HG02610 (cell line): ENCODE data around the gene LRRC8B.
"Not testable (repeated sequence)": the region's sequence is repeated elsewhere in the genome, so short reads cannot be mapped to it uniquely, and the experiment has no call there.

Source experiments
- ATAC-seq: cut with Tn5 transposase; IDR thresholded peaks from one replicate; pipeline ENCODE4 v1.9.1; 2021; ENCODE audit warnings: mild to moderate bottlenecking, moderate library complexity; ENCODE audit not compliant: unreplicated experiment

The LRRC8B gene

DNA sequence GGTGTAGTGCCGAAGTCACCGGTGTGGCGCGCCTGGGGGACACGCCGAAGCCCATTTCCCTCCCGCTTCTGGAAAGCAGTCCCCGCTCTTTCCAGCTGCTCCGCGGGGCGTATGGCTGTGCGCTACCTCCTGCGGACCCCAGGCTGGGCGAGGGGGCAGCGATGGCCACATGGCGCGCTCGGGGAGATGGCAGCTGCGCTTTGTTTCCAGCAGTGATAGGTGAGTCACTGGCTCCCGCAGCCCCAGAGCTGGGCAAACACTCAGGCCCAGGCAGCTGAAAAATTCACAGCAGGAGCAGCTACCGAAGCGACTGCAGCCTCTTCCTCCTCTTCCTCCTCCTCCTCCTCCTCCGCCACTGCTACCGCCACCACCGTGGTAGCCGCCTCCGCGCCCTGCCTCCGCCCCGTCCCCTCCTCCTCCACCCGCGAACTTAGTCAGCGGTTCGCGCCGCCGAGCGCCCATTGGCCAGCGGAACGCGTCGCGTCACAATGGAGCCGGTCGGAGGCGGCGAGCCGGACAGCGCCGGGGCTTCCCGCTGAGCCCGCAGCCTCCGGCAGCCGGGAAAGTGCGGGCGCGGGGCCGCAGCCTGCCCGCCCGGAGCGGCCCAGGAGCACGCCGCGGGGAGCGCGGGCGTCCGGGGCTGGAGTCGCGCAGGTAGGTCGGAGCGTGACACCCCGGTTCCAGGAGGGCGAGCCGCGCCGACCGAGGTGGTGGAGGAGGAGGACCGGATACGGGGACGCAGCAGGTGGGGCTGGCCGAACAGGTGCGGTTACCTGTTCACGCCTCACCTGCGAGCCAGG is at the start of gene LRRC8B:
TSS of gene LRRC8B (plus strand) at position 461 of the 800 bp plus-strand sequence. CDS start 57,822 bp downstream, outside the sequence.
- ATAC-seq, result peak; percentile 94

DNA sequence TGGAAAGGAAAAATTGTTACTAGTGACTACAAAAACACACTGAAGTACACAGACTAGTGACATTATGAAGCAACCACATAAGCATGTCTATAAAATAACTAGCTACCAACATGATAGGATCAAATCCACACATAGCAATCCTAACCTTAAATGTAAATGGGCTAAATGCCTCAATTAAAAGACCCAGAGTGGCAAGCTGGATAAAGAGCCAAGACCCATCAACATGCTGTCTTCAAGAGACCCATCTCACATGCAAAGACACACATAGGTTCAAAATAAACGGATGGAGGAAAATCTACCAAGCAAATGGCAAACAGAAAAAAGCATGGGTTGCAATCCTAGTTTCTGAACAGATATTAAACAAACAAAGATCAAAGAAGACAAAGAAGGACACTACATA is 49.4 kb upstream of the LRRC8B start:
- no peak for ATAC-seq

DNA sequence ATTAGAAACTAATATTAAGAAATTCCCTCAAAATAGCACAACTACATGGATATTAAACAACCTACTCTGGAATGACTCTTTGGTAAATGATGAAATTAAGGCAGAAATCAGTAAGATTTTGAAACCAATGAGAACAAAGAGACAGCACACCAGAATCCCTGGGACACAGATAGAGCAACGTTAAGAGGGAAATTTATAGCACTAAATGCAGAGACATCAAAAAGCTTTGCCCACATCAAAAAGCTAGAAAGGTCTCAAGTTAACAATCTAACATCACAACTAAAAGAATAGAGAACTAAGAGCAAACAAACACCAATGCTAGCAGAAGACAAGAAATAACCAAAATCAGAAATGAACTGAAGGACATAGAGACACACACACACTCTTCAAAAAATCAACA is 48.6 kb upstream of the LRRC8B start:
- no peak for ATAC-seq

DNA sequence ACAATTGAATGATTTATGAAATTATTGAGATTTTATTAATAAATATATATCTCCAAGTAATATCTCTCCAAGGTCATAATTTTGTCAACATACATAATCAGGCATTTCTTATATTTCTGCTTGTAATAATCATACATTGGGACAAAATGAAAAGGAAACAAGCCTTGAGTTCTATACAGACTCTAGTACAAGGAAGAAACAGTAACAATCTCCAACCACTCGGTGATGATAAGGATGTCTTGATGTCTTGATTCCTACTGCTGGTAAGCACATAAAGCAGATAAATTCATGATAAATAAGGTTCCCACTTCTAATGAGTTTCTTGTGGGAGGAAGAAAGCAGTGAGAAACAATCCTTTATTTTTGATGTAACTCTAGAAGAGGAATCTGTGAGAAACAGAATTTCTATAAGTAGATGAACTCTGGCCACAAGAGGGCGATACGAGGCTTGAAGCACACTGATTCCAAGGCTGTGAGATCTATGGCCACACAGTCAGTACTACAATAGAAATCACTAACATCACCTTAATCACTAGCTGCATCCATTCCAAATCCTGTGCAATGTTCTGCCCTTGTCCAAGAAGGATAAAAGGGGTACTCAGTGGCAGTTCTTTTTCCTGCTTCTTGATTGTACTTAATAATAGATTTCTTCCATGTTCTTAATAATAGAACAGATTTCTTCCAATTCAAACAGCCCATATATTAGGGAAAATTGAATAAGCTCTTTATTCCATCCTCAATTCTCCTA is 41.4 kb upstream of the LRRC8B start:
- no peak for ATAC-seq

DNA sequence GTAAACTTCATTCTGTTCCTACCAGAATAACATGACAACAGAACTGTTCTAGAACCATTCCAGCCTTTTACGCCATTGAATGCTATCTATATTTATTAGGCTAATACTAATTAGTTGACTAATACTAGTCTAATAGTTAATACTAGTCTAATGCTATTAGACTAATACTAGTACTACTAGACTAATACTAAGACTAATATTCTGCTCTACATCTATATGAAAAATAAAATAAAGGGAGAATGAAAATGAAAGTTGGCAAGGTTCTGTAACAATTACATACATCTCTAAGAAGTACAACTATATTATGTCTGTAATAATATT is 40.9 kb upstream of the LRRC8B start:
- no peak for ATAC-seq

DNA sequence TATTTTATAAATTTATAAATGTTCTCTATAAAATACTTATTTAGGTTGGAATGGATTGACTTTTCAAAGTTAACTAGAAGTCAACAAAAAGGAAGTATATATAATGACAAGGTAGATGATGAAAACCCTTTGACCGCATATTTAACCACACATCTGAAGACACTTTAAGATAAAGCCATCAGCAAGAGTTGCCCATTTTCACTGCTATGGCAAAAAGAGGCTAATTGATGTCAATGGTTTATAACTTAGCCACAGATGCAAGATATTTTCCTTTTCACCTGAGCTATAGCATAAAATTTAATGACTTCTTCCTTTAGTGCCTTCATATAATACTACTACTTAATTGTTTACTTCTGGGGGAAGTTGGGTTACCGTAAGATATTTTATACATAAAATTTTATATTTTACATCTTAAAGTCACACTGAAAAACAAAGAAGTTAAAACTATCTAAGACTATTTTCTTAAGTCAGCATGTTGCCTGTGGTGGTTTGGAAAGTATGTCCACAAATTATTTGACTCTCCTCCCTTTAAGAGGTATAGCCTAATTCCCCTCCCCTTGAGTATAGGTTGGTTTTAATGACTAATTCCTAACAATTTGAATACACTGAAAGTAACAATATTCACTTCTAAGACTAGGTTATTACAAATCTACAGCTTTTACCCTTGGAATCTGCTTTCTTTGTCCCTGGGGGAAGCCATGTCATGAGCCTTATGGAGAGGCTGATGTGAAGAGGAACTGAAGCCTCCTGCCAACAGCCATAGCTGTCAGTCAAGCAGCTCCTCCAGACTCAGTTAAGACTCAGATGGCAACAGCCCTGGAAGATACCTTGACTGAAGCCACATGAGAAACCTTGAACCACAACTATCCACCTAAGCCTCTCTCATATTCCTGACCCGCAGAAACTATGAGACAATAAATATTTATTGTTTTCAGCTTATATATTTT is 40.3 kb upstream of the LRRC8B start:
- ATAC-seq, result no peak

DNA sequence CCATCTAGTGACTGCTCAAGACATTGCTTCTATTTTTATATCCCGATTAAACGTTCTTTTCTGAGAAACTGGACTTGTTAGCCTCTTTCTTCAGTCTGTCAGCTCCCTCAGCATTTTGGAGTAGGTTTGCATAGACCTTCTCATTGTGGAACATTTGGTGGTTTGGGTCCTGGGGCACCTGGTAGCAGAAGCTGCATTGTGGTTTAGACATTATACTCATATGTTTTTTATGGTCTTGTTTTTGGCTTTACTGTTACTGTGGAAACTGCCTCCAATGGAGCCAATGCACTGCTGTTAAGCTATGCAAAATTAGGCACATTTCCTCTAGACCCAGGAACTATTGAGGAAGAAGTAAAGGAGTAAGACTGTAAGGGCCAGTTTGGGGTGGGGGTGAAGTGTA is 36.7 kb upstream of the LRRC8B start:
- no peak for ATAC-seq

DNA sequence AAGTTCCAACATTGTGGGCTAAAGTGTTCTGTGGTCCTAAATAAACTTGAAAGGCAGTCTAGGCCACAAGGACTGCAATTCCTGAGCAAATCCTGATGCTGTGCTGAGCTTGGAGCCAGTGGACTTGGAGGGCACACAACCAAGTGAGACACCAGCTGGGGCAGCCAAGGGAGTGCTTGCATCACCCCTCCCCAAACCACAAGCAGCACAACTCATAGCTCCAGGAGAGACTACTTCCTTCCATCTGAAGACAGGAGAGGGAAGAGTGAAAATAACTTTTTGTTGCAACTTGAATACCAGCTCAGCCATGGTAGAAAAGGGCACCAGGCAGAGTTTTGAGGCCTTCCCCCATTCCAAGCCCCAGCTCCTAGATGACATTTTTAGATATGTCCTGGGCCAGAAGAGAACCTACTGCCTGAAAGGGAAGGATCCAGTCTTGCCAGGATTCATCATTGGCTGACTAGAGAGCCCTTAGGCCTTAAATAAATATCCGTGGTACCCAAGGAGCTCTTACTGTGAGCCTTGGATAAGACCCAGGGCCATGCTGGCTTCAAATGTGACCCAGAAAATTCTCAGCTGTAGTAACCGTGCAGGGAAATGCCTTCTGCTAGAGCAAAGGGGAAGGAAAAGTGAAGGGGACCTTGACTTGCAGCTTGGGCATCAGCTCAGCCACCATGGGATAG is 35.4 kb upstream of the LRRC8B start:
- ATAC-seq, result no peak

DNA sequence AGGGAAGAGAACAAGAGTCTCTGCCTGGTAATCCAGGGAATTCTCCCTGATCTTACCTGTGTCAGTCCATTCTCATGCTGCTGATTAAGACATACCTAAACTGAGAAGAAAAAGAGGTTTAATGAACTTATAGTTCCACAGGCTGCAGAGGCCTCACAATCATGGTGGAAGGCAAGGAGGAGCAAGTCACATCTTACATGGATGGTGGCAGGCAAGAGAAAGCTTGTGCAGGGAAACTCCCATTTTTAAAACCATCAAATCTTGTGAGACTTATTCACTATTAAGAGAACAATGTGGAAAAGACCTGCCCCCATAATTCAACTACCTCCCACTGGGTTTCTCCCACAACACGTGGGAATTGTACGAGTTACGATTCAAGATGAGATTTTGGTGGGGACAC is 34.2 kb upstream of the LRRC8B start:
- no peak for ATAC-seq

DNA sequence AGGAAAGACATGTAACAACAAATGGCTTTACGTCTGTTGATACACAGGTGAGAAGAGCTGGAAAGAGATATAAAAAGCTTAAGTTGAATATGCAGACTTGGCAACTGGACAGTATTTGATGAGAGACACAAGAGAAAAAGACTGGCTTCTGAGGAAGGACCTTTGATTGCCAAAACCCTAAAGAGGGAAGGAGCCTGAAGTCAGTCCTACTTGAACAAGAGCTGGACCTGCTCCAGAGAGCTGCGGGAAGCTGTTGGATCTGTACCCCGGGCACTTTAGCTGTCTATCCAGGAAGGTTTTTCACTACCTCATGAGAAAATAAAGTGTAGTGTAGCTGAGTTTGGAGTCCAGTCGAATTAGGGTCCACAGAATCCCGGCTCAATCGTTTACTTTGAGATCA is 25.3 kb upstream of the LRRC8B start:
- no peak for ATAC-seq

DNA sequence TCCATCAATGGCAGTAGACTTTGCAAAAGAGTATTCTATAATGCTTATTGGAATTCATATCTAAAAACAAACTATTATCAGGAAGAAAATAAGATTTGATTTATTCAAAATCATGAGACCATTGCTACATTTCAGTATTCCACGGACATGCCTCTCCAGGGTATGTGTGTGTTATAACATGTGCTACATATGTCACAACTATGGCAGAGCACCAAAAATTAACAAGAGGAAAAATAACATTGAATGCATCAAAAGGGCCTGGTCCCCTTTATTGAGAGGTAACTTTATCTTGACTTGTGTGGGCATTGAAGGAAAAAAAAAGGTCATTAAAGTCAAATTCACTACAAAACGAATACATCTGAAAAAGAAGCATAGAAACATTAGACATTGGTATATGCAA is 22.6 kb upstream of the LRRC8B start:
- no peak for ATAC-seq

DNA sequence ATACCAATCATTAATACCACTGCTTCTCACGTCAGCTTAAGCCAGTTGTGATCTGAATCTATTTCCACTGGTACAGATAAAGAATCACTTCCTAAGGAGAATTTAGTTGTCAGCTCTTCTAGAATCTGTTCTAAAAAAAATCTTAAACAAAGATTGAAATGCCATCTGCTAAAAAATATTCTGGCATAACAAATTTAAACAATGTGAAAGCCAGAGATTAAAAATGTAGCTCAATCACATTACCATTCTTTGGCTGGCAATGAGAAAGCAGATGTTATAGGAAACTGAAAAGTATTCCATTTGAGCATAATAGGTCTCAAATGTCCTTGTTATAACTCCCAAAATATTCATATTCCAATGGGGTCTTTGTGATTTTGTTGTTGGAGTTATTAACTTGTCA is 21.7 kb upstream of the LRRC8B start:
- ATAC-seq, result no peak

DNA sequence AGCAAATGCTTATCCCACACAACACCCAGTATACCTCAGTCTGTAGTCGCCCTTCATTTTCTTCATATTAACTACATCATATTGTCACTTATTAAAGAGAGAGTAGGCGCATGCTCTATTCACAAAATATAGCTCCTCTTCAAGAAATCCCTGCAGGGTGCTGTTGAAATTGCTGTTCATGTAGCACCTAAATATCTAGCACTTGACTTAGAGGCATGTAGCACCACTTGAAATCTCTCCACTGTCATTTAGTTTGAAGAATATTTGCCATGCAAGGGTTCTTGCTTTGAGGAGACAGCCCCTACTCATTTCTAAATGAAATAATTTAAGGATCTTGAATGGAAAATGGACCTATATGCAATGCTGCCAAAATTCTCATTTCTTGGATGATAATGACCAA is 20.9 kb upstream of the LRRC8B start:
- no peak for ATAC-seq

DNA sequence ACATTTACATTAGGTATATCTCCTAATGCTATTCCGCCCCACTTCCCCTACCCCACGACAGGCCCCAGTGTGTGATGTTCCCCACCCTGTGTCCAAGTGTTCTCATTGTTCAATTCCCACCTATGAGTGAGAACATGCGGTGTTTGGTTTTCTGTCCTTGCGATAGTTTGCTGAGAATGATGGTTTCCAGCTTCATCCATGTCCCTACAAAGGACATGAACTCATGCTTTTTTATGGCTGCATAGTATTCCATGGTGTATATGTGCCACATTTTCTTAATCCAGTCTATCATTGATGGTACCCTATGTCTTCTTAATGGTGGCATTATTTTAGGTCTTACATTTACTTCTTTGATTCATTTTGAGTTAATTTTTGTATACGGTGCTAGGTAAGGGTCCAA is 14.6 kb upstream of the LRRC8B start:
- not testable (repeated sequence) for ATAC-seq

DNA sequence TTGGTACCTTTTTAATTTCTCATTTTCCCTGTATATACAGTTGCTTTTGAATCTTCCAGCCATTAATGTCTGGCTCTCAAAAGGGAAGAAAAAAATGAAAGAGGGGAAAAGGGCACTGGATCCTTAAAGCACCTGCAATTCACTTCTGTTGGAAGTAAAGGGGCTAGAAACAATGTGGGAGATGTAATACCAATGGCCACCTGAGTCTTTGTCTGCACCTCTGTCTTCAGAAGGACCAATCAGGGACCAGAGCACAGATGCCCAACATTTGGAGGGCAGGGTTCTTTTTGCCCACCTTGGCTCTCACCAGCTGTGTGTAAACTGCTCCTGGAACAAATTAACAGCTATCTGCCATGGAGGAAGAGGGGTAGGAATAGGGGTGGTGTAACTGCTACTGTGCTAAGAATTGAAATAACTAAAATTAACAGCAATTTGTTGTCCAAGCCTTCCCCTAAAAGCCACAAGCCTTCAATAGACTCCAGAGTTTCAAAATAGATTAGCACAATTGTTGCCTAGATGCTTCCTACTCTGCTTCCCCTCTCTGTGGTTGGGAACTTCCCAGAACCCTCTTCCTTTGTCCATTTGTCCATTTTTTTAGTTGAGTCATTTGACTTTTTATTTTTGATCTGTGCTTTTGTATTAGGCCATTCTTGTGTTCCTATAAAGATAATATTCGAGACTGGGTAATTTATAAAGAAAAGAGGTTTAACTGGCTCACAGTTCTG is 11.5 kb upstream of the LRRC8B start:
- no peak for ATAC-seq

DNA sequence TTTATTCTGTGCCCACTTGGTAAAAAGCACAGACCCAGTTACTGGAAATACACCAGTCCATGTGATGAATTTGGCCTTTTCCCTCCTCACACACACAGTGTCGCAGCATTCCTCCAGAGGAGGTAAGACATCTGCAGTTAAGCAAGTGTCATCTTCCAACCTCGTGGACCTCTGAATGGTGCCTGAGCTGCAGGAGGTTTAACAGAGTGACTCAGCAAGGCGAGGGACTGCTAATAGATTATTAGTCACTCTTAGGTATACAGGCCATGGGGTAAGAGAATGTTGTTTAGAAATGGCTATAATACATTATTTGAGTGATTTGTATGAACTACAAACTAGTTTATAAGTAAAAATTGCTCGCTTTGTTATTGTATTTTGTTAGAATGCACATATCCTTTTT is 8.6 kb upstream of the LRRC8B start:
- no peak for ATAC-seq

DNA sequence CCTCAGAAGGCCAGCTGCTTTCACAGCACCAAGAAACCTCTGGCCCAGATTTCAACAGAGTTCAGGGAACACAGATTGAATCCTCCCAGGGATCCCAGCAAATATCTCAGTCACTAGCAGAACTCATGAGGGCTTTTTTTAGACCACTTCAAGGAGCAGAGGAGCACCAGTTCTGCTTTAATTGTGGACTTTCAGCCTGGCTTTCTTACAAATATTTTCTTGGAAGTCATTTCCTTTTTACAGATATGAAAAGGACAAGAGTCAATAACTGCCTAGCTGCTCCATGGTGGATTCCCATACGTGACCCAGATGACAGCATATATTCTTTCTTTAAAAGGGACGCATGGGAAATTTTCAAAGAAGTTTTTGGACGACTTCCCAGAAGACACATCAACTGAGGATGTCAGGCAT is 6.4 kb upstream of the LRRC8B start:
- ATAC-seq, result no peak

DNA sequence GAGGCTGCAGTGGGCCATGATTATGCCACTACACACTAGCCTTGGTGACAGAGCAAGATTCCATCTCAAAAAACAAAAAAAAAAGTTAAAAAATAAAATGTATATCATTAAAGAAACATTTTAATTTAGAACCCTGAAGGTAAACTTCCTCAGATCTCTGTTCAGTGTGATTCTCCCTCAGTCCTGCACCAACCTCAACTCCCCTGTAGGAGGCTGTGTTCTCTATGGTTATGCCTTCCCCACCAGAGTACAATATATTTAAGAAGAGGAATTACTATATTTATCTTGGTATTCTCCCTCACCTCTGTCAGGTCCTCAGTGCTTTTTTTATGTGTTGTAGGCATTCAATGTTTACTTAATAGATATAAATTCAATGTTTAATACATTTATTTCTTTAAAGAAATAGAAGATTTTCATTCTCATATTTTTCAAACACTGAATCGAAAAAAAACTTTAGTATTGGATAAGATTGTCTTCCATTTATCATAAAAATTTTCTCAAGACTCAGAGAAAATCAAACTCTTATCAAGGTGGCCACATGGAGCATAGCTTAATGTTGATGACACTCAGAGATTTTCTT is 4.8 kb upstream of the LRRC8B start:
- ATAC-seq, result peak; percentile 48

DNA sequence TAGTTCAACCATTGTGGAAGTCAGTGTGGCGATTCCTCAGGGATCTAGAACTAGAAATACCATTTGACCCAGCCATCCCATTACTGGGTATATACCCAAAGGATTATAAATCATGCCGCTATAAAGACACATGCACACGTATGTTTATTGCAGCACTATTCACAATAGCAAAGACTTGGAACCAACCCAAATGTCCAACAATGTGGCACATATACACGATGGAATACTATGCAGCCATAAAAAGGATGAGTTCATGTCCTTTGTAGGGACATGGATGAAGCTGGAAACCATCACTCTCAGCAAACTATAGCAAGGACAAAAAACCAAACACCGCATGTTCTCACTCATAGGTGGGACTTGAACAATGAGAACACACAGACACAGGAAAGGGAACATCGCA is 2.7 kb upstream of the LRRC8B start:
- ATAC-seq, result not testable (repeated sequence)
